ENCODE measurements around the gene SIAH2. TPM values are rescaled to one million over a fixed set of nuclear protein-coding genes. Genes with fewer than 3 reads are reported as not detected.

SIAH2 gene
- polyA plus RNA-seq, 1 of the 3 experiments (the other 2 are of a cell fraction): 18.4 TPM

GRCh38 chr3:150691414-150692040 lies 71.4 kb downstream of the SIAH2 start:
- no peaks in the 10 kb centered on the region for H3K9me2 ChIP-seq
- no peak for TF ChIP-seq RCOR1 (IDR thresholded peaks at IDR 0.05; ENCODE audit: low read length)
- TF ChIP-seq FOXM1 (IDR thresholded peaks at IDR 0.05; ENCODE audit: low read depth): no peak
- no peak for TF ChIP-seq SIN3A (IDR thresholded peaks at IDR 0.05; ENCODE audit: borderline replicate concordance, low read depth, low read length)
- no peak for TF ChIP-seq TEAD4 (IDR thresholded peaks at IDR 0.05; ENCODE audit: borderline replicate concordance, insufficient read depth)
- TF ChIP-seq PBX3 (IDR thresholded peaks at IDR 0.05): no peak
- TF ChIP-seq YY1 (IDR thresholded peaks at IDR 0.05; ENCODE audit: low read depth): no peak
- no peak for TF ChIP-seq EZH2phosphoT487 (IDR thresholded peaks at IDR 0.05; ENCODE audit: borderline replicate concordance, low read depth)
- TF ChIP-seq USF2 (IDR thresholded peaks at IDR 0.05; ENCODE audit: borderline replicate concordance, low read depth, low read length): no peak
- no peak for TF ChIP-seq REST (IDR thresholded peaks at IDR 0.05; ENCODE audit: low read depth, low read length)
- no peak for TF ChIP-seq RAD21 (IDR thresholded peaks at IDR 0.05; ENCODE audit: low read length)
- TF ChIP-seq FOSL2 (IDR thresholded peaks at IDR 0.05; ENCODE audit: borderline replicate concordance, low read depth): no peak
- peaks cover 15% of the 10 kb centered on the region for H3K9me3 ChIP-seq
- H4K20me1 ChIP-seq (ENCODE audit: insufficient read depth): no peaks in the 10 kb centered on the region
- H3K36me3 ChIP-seq (replicated peaks in 1 of 2; ENCODE audit: control insufficient read depth in 1 of 2, insufficient read depth in 2 of 2, low read length in 1 of 2): no peaks in the 10 kb centered on the region
- H3K27me3 ChIP-seq (ENCODE audit: insufficient read depth): peaks cover 4% of the 10 kb centered on the region; the same call in 1 of the 2 replicates
- no peak overlapping the region for H3K27ac ChIP-seq (ENCODE audit: low read depth in 2 of 2, low read length in 1 of 2)
- no peak for DNase-seq
- WGBS (ENCODE audit: low lambda C conversion rate): 25% methylated on average over 2 of the region's 2 CpGs
- H3K79me2 ChIP-seq (ENCODE audit: insufficient read depth): no peaks in the 10 kb centered on the region
- H3K4me2 ChIP-seq: no peak overlapping the region
- ChIA-PET POLR2A (no interaction called here), CTCF (no interaction called here)
- H3K4me1 ChIP-seq (ENCODE audit: control insufficient read depth in 1 of 2, insufficient read depth in 2 of 2, low read depth in 1 of 2, low read length in 1 of 2): no peaks in the 10 kb centered on the region
- H3F3A ChIP-seq (replicated peaks; ENCODE audit: insufficient read depth): no peaks in the 10 kb centered on the region
- H2AFZ ChIP-seq (ENCODE audit: low read depth): no peak overlapping the region
- no peak overlapping the region for H3K9ac ChIP-seq
- H3K4me3 ChIP-seq (ENCODE audit: low read depth in 2 of 2, low read length in 1 of 2): no peak overlapping the region

Other genes starting within 250 kb of the SIAH2 start
- 61.7 and 77.4 TPM in 2 replicates for gene SERP1, start 216.7 kb downstream of the SIAH2 start, polyA plus RNA-seq (2012; rRNA removed)
- 67.0 and 72.7 TPM in 2 replicates for gene EIF2A, start 216.4 kb downstream of the SIAH2 start, polyA plus RNA-seq (2012; rRNA removed)
- gene SELENOT, start 159.8 kb downstream of the SIAH2 start, polyA plus RNA-seq (2012; rRNA removed): 143 and 247 TPM in 2 replicates
- 0.08 and 0.21 TPM in 2 replicates for gene ERICH6, start 59.2 kb downstream of the SIAH2 start, polyA plus RNA-seq (2012; rRNA removed)
- gene MINDY4B, start 142.3 kb upstream of the SIAH2 start, polyA plus RNA-seq (2012; rRNA removed): not detected in 2 replicates
- gene CLRN1, start 209.6 kb upstream of the SIAH2 start, polyA plus RNA-seq (2012; rRNA removed): not detected in 2 replicates